Measurements from ENCODE around the gene TSGA10.
"Not testable (repeated sequence)": the region's sequence is repeated elsewhere in the genome, so short reads cannot be mapped to it uniquely, and the experiment has no call there.

TSGA10 gene

DNA sequence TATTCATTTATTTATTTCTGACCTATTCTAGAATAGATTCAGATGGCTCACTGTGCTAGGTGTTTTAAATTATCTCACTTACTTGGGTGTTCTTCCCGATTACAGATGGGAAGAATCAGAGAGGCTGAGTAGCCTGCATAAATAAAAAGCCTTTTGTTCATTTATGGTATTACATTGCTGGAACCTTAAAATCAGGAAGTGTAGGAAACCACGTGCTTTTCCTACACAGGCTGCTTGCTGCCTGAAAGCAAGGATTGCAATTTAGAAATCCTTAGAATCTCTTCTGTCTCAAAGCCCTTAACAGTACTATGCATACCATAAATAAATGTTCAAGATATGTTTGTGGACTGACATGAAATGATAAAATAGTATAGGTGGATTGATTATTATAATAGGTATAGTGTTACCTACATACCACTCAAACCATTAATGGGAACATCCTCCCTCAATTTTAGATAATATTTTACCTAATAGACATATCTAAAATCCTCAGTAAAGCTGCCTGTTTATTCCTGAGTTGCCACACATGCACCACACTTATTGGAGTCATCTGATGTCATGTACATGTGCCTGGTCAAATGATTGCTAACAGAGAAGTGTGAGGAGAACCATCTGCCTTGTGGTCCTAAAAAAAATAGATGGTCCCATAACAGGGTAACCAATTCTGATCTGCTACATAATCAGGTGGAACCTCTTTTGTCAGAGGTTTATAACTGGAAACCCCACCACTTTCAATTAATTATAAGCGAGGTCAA is 86.7 kb downstream of the TSGA10 start:
- DNase-seq, result no peak

DNA sequence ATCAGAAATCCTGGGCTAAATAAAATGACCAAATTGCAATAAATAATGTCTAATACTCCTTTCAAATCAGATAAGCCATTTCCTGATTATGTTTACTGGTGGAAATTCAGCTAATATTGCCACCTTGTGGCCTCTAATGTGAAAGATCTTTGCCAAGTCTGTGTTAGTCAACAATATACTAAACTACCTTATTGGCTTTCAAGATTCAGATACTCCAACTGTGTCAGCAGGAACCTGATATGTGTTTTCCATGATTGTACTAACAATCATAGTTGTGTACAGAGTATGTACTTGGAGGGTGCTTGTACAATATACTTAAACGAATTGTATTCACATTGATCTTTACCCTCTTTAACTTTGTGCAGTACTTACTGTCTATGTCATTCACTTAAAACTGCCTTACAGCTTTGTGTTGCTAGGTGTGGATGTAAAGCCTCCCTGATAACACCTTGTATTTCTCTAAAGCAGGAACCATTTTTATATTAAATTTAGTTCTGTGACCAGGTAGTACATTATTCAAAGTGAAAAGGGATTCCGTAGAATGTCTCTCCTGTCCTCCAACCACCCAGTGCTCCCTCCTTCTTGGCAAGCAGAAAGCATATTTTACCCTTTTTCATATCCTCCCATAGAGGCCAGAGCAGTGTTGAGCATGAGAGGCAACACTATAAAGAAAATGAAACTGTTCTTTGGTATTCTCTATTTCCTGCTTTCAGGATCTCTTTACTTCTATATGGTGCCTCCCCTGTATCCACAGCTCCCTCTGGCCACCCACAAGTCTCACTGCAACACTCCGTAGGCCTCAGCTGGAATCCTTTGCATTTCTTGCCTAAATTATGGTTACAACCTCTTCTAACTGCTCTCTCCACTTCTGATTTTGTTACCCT is 88.4 kb downstream of the TSGA10 start:
- no peak for DNase-seq

DNA sequence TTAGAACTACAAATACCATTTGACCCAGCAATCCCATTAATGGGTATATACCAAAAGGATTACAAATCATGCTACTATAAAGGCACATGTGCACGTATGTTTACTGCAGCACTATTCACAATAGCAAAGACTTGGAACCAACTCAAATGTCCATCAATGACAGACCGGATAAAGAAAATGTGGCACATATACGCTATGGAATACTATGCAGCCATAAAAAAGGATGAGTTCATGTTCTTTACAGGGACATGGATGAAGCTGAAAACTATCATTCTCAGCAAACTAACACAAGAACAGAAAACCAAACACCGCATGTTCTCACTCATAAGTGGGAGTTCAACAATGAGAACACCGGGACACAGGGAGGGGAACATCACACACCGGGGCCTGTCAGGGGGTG is 105.6 kb downstream of the TSGA10 start:
- DNase-seq, result not testable (repeated sequence)

DNA sequence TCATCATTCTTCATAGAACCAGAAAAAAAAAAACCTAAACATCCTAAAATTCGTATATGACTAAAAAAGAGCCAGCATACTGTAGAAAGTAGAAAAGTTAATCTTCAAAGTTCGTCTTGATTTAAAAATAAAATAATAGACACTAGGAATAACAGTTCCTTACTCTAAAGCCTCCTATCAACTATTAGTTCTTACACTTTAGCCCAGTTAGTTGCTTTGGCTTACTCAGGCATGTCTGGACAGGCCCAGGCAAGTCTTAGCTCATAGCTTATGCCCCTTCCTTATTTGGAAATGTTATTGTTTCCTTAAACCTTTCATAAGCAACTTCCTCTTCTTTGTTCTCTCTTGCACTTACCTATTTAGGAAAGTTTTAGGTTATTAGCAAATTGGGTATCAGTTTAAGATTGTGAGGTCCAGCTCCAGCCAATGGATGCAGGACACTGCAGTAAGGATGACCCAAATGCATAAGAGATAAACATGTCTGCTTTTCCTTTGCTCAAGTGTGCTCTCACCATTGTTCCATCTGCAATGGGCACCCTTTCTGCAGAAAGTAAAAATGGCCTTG is 113.9 kb downstream of the TSGA10 start:
- DNase-seq, result not testable (repeated sequence)

DNA sequence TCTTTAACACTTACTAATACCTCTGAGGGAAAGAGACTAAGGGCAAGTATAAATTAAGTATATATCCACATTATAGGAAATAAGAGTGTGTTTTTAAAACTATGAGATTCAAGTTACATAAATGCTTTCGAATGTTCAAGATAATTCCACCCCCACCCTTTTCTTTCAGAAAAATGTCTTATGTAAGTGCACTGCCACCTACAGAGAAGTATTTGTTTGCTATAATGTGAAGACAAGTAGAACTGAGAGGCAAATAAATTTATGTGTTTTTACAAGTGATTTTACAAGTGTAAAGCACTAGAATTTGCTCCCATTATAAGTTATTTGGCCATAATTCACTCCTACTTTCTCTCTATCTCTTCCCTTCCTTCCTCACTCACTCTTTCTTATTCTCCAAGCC is 118.8 kb downstream of the TSGA10 start:
- no peak for DNase-seq

DNA sequence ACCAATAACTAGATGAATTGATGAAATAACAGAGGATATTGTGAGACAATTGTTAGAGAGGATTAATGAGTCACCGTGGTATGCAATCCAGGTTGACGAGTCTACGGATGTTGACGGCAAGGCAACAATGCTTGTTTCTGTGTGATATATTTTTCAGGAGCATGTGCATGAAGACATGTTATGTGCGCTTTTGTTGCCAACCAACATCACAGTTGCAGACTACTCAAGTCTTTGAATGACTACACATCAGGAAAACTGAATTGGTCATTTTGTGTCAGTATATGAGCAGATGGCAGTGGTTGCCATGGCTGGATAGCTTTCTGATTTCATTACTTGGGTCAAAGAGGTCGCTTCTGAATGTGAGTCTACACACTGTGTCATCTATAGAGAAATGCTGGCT is 122.0 kb downstream of the TSGA10 start:
- no peak for DNase-seq

DNA sequence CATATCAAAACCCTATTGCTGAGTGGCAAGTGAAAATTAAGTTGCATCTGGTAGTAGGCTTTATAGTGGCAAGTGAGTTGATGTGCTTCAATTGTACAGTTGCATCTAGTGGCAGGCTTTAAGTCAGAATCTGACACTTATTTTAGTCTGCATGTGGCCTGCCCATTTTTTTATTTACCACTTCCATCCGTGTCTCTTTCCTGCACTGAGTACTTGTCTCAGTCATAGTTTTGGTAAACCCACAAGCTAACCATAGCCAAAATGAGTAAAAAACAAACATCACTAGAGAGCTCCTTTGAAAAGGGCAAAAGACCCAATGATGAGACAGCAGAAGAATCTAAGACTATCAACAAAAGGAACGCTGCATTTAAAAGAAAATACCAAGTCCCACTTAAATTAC is 122.7 kb downstream of the TSGA10 start:
- no peak for DNase-seq

DNA sequence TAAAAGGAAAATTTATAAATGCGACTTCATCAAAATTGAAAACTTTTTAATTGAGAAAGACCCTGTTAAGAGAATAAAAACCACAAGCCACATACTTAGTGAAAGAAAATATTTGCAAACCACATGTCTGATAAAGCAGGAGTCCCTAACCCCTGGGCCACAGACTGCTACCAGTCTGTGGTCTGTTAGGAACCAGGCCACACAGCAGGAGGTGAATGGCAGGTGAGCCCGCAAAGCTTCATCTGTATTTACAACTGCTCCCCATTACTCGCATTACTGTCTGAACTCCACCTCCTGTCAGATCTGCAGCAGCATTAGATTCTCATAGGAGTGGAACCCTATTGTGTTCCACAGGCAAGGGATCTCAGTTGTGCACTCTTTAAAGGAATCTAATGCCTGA is 123.3 kb downstream of the TSGA10 start:
- no peak for DNase-seq

DNA sequence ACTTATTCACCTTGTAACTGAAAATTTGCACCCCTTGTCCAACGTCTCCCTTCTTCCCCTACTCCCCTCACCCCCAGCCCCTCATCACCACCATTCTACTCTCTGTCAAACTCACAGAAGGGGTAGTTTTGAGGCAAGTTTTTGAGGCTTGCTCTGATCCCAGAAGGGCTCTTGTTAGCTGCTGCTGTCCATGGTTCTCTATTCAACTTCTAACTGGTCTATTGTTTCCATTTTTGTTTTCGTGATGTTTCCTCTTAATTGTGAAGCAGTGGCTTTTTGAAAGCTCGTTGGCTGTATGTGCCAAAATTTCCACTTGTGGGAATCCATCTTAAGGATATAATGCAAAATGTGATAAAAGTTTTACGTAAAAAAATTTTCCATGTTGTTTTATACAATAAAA is 126.2 kb downstream of the TSGA10 start:
- DNase-seq, result no peak

DNA sequence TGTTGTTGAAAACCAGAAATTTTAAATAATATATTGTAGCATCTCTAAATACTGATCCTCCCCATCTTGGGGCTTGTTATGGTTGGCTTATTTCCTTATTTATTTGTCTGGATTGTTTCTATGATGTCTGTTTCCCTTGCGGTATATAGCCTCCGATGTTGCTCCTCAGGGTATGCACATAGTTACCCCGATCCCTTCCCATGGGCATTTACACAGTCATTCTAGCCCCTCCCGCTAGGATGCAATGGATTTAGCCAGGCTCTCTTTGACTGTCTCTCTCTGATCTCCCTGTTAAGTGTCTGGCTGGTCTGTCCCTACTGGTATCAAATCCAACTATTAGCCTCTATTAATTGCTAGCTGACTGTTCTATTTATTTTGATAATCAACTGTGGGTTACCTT is 126.9 kb downstream of the TSGA10 start:
- no peak for DNase-seq

DNA sequence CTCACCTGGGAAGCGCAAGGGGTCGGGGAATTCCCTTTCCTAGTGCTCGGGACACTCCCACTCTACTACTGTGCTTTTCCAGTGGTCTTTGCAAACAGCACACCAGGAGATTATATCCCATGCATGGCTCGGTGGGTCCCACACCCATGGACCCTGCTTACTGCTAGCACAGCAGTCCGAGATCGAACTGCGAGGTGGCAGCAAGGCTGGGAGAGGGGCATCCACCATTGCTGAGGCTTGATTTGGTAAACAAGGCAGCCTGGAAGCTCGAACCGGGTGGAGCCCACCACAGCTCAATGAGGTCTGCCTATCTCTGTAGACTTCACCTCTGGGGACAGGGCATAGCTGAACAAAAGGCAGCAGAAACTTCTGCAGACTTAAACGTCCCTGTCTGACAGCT is 154.0 kb downstream of the TSGA10 start:
- no peak for DNase-seq

DNA sequence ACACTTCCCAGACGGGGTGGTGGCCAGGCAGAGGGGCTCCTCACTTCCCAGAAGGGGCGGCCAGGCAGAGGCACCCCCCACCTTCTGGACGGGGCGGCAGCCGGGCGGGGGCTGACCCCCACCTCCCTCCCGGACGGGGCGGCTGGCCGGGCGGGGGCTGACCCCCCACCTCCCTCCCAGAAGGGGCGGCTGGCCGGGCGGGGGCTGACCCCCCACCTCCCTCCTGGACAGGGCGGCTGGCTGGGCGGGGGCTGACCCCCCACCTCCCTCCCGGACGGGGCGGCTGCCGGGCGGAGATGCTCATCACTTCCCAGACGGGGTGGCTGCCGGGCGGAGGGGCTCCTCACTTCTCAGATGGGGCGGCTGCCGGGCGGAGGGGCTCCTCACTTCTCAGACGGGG is 166.0 kb downstream of the TSGA10 start:
- DNase-seq, result not testable (repeated sequence)

DNA sequence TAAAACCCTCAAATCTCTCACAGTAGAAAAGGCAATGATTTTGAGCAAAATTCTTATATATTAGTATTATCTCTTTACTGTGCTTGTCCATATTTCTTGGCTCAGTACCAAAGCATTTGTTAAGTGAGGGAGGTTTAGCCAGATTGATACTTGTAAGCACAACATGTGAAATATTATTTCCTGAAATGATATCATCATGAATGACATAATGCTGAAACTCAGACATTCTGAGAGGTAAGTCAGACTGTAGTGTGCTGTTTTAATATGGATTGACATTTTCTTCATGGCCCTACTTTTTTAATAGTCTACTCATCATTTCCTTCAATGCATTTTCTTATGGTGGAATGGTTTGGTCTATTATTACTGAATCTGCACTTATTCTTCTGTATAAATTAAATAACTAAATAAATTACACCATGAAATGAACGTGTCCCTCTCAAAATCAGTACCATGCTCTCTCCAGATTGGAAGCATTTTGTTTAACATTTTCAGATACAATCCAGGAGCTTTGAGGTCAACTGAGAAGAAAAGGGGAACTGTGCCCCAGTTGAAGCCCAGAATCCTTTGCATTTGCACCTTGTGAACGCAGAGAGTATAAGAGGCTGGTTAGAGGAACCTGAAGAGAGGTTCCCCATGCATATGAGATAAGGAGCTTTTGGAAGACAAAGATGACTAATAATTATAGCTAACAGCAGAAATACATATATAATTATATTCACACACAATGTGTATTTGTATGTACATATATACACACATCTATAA is 168.7 kb downstream of the TSGA10 start:
- no peak for DNase-seq

DNA sequence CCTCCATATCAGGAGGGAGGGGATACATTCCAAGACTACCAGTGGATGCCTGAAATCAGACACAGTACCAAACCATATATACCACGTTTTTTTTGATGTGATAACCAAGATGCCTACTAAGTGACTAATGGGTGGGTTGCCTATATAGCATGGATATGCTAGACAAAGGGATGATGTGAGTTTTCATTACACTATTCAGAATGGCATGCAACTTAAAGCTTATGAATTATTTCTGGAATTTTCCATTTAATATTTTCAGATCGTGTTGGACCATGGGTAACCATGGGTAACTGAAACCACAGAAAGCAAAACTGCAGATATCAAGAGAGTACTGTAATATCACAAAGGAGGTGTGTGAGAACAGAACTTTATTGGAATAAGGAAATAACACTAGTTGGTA is 179.1 kb downstream of the TSGA10 start:
- no peak for DNase-seq

DNA sequence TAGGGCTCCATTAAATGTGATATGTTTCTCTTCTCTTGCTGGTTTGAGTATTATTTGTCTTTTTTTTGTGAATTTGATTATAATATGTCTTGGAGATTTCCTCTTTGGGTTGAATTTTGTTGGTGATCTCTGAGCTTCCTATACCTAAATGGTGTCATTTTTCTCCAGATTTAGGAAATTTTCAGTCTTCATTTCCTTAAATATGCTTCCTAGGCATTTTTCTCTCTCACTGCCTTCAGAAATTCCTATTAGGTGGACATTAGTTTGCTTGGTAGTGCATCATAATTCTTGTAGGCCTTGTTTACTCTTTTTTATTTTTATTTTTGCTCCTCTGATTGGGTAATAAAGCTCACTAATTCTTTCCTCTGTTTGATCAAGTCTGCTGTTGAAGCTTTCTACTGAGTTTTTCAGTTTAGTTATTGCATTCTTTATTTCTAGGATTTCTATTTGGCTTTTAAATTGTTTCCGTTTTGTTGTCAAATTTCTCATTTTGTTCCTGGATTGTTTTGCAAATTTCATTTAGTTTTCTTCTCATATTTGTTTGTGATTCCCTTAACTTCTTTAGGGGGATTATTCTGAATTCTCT is 182.1 kb downstream of the TSGA10 start:
- no peak for DNase-seq

DNA sequence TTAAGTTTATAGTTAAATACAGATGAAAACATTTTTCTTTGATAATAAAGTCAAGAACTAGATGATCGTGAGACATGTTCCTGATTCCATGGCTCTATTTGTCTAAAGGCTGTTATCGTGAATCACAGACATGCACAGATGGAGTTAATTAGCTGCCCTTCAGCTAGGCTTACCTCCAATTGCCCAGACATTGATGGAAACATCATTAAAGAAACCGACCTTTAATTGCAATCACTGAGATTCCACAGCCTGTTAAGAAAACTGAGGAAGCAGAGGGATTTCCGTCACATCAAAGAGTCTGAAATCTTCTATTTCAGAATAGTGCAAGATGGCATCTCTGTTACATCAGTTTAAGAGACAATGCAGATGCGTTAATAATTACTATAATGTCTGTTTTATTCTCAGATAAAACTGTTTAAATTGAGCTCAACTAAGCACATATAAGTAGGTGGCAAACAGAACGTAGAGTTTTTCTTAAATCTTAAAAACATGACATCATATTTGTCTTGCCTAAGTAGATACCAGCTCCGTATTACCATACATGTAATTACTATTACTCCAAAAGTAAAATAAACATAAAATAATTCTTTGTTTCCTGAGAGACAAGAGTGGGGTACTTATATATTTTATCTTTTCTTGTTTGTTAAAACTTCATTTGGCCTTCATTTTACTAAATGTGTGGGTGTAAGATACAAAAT is 194.8 kb downstream of the TSGA10 start:
- DNase-seq, result no peak

DNA sequence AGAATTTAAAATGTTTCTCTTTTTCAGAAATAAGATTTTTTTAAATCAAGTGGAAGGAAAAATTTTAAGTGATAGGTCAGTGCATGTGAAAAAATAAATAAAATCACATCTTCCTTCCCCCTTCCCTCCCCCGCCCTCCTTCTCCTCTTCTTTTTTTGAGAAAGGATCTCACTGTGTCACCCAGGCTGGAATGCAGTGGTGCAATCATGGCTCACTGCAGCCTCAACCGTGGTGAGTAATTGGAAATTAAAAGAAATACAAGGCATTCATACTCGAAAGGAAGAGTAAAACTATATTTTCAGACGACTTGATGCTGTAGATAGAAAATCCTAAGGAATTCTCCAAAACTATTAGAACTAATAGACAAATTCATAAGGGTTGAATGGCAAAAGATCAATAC is 201.8 kb downstream of the TSGA10 start:
- no peak for DNase-seq

DNA sequence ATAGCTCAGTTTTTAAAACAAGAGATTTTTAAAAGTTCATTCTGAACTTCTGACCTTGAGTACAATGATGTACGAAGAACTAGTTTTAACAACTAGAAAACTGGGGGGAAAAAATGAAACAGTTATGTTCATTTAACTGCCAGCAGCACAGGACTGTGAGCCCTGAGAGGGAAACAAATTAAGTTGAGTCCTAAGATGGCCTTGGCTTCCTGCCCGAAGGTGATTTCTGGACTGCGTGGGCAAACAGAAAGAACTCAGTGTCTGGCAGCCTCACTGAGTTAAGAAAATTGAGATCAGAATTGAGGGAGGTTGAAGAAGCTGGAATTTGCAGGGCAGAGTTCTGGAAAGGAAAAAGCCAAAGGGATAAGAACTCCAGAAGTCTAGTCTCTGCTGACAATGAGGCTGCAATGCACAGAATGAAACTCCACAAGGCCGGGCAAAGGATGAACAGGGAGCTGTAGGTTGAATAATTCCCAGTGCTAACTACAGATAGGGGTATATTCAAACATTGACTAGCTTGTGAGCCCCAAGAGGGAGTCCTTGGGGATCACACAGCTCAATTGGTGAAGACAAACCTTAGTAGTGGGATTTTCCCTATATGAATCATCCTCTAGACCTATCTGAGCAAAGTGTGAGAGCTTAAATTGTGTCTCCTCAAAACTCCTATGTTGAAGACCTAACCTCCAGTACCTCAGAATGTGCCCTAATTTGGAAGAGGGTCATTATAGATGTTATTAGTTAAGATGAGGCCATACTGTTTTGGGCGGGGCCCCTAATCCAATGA is 205.6 kb downstream of the TSGA10 start:
- no peak for DNase-seq

DNA sequence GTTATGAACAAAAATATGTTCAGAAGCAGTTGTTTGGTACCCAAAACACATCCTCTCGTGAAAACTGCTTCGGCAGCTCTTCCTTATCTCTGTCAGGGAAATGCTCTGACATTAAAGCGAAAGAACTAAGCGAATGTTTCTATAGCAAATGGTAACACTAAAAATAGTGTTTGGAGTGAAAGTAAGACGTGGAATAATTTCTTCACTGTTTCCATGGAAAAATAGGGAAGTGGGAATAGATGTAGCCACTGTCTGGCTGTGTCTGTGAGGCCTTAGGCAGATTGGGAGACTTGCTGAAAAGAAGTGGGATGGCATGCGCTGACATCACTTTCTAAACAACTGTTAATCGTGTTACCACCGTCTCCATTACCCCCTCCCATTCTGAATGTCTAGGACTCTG is 207.2 kb downstream of the TSGA10 start:
- DNase-seq, result no peak

Measured in CD4-positive, alpha-beta T cell treated with Interleukin-15 for 1 hour (primary cell).